GM12878 (cell line): ENCODE measurements around the gene FAAP100.

Experiments used
- JUNB ChIP-seq: IDR thresholded peaks from 2 replicates; pipeline ENCODE4 v1.6.1; 2016; ENCODE audit warnings: antibody characterized with exemption, mild to moderate bottlenecking
- KAT2A ChIP-seq: conservative IDR thresholded peaks from 2 replicates; pipeline ENCODE4 v1.6.1; 2011; ENCODE audit warnings: low read depth, low read length; ENCODE audit not compliant: control insufficient read depth
- NBN ChIP-seq: fragments of 450-650 bp; IDR thresholded peaks from 2 replicates; pipeline ENCODE4 v1.6.1; 2016
- NRF1 ChIP-seq: conservative IDR thresholded peaks from 2 replicates; pipeline ENCODE4 v1.6.1; 2011; ENCODE audit warnings: mild to moderate bottlenecking, low read depth, low read length, improper control_type of control experiment
- POLR2A ChIP-seq: IDR thresholded peaks from 2 replicates; pipeline ENCODE4 v1.6.1; 2011; ENCODE audit warnings: low read depth, mild to moderate bottlenecking, low read length
- TCF12 ChIP-seq: IDR thresholded peaks from 2 replicates; pipeline ENCODE4 v1.6.1; 2011; ENCODE audit warnings: low read depth, mild to moderate bottlenecking, low read length
- TF ChIP-seq, protein P1 (sequence below): fragments of 450-650 bp; IDR thresholded peaks from 2 replicates; pipeline ENCODE4 v1.6.1; 2017; ENCODE audit warnings: borderline replicate concordance
- TF ChIP-seq, protein P2 (sequence below), 3 experiments: IDR thresholded peaks in 2 of 3; conservative IDR thresholded peaks in 1 of 3; 2 replicates each; pipeline ENCODE4 v1.5.1; 2011; ENCODE audit warnings: low read depth in 3 of 3, low read length in 3 of 3, mild to moderate bottlenecking in 3 of 3, control low read depth in 2 of 3, moderate library complexity in 2 of 3, inconsistent platforms in 1 of 3, mixed read lengths in 1 of 3; ENCODE audit not compliant: control insufficient read depth in 2 of 3, insufficient read depth in 1 of 3; ENCODE audit errors: extremely low read depth in 1 of 3
- TF ChIP-seq, protein P3 (sequence below): fragments of 450-650 bp; IDR thresholded peaks from 2 replicates; pipeline ENCODE4 v1.6.1; 2017; ENCODE audit warnings: mild to moderate bottlenecking, moderate library complexity

DNA sequence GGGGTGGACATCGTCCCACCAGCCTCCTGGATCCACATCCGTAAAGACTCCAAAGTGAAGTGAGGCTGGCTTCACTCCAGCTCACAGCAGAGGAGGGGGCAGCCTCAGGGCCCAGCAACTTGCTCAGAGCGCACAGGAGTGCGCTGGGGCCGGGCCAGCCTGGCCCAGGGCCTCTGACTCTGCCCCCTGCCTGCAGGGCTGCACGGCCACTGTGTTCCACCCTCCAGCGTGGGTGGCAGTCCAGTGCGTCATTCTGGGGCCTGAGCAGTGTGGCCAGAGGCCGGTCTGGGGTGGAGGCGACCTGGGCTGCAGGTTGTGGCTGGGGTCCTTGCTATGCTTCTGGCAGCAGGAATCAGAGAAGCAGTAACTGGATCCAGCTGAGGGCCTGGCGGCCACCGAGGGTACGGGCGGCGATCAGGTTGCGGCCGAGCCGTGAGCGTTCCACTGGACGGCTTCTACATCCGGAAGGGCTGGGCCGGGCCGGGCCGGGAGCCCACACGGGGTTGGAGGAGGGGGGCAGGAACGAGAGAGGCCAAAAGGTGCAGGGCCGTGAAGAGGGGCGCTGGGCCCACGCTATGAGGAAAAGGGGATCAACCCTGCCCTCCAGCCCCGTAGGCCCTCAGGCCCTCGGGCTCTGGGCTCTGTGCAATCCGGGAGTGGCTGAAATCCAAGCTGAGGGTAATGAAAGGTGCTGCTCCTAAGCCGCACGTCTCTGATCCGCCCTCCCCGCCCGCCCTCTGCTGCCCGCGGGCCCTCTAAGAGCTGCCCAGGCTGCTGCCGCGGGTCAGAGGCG lies 24.4 kb downstream of the FAAP100 start, which contains the start of gene FSCN2:
- TF ChIP-seq, protein P1, sequence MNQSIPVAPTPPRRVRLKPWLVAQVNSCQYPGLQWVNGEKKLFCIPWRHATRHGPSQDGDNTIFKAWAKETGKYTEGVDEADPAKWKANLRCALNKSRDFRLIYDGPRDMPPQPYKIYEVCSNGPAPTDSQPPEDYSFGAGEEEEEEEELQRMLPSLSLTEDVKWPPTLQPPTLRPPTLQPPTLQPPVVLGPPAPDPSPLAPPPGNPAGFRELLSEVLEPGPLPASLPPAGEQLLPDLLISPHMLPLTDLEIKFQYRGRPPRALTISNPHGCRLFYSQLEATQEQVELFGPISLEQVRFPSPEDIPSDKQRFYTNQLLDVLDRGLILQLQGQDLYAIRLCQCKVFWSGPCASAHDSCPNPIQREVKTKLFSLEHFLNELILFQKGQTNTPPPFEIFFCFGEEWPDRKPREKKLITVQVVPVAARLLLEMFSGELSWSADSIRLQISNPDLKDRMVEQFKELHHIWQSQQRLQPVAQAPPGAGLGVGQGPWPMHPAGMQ: no peak
- 0 out of 2 replicates have a peak, but pooled peaks have one; percentile 4 for TF ChIP-seq POLR2A
- no peak for TF ChIP-seq NBN
- TF ChIP-seq TCF12: no peak
- TF ChIP-seq, protein P2, sequence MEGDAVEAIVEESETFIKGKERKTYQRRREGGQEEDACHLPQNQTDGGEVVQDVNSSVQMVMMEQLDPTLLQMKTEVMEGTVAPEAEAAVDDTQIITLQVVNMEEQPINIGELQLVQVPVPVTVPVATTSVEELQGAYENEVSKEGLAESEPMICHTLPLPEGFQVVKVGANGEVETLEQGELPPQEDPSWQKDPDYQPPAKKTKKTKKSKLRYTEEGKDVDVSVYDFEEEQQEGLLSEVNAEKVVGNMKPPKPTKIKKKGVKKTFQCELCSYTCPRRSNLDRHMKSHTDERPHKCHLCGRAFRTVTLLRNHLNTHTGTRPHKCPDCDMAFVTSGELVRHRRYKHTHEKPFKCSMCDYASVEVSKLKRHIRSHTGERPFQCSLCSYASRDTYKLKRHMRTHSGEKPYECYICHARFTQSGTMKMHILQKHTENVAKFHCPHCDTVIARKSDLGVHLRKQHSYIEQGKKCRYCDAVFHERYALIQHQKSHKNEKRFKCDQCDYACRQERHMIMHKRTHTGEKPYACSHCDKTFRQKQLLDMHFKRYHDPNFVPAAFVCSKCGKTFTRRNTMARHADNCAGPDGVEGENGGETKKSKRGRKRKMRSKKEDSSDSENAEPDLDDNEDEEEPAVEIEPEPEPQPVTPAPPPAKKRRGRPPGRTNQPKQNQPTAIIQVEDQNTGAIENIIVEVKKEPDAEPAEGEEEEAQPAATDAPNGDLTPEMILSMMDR (IDR thresholded peaks at IDR 0.05 in 2 of 3, conservative IDR thresholded peaks at IDR 0.05 in 1 of 3; ENCODE audit: control insufficient read depth in 2 of 3, extremely low read depth in 1 of 3, insufficient read depth in 1 of 3, low read depth in 3 of 3, low read length in 3 of 3): no peak
- TF ChIP-seq KAT2A: no peak
- no peak for TF ChIP-seq JUNB
- TF ChIP-seq, protein P3, sequence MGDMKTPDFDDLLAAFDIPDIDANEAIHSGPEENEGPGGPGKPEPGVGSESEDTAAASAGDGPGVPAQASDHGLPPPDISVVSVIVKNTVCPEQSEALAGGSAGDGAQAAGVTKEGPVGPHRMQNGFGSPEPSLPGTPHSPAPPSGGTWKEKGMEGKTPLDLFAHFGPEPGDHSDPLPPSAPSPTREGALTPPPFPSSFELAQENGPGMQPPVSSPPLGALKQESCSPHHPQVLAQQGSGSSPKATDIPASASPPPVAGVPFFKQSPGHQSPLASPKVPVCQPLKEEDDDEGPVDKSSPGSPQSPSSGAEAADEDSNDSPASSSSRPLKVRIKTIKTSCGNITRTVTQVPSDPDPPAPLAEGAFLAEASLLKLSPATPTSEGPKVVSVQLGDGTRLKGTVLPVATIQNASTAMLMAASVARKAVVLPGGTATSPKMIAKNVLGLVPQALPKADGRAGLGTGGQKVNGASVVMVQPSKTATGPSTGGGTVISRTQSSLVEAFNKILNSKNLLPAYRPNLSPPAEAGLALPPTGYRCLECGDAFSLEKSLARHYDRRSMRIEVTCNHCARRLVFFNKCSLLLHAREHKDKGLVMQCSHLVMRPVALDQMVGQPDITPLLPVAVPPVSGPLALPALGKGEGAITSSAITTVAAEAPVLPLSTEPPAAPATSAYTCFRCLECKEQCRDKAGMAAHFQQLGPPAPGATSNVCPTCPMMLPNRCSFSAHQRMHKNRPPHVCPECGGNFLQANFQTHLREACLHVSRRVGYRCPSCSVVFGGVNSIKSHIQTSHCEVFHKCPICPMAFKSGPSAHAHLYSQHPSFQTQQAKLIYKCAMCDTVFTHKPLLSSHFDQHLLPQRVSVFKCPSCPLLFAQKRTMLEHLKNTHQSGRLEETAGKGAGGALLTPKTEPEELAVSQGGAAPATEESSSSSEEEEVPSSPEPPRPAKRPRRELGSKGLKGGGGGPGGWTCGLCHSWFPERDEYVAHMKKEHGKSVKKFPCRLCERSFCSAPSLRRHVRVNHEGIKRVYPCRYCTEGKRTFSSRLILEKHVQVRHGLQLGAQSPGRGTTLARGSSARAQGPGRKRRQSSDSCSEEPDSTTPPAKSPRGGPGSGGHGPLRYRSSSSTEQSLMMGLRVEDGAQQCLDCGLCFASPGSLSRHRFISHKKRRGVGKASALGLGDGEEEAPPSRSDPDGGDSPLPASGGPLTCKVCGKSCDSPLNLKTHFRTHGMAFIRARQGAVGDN: no peak
- no peak for TF ChIP-seq NRF1
